ENCODE measurements around the gene RASSF7.

- no peak for TF ChIP-seq SIX5 (IDR thresholded peaks at IDR 0.05; ENCODE audit: low read depth, low read length)
- TF ChIP-seq, protein P1, sequence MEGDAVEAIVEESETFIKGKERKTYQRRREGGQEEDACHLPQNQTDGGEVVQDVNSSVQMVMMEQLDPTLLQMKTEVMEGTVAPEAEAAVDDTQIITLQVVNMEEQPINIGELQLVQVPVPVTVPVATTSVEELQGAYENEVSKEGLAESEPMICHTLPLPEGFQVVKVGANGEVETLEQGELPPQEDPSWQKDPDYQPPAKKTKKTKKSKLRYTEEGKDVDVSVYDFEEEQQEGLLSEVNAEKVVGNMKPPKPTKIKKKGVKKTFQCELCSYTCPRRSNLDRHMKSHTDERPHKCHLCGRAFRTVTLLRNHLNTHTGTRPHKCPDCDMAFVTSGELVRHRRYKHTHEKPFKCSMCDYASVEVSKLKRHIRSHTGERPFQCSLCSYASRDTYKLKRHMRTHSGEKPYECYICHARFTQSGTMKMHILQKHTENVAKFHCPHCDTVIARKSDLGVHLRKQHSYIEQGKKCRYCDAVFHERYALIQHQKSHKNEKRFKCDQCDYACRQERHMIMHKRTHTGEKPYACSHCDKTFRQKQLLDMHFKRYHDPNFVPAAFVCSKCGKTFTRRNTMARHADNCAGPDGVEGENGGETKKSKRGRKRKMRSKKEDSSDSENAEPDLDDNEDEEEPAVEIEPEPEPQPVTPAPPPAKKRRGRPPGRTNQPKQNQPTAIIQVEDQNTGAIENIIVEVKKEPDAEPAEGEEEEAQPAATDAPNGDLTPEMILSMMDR (IDR thresholded peaks at IDR 0.05; ENCODE audit: control extremely low read depth in 1 of 3, insufficient read depth in 1 of 3, low read depth in 1 of 3, low read length in 3 of 3) = no peak
- TF ChIP-seq GTF2F1 (IDR thresholded peaks at IDR 0.05; ENCODE audit: borderline replicate concordance, low read depth, low read length) = no peak
- TF ChIP-seq JUND (IDR thresholded peaks at IDR 0.05; ENCODE audit: low read length) = no peak
- no peak for TF ChIP-seq SIN3A (conservative IDR thresholded peaks at IDR 0.05 in 1 of 2, IDR thresholded peaks at IDR 0.05 in 1 of 2; ENCODE audit: low read depth in 1 of 2, low read length in 2 of 2)
- no peak for TF ChIP-seq BRCA1 (IDR thresholded peaks at IDR 0.05; ENCODE audit: low read depth, low read length)
- TF ChIP-seq CHD2 (IDR thresholded peaks at IDR 0.05; ENCODE audit: low read length) = no peak
Observed at GRCh38 chr11:578276-579035, 17.7 kb downstream of the RASSF7 start.
